Measurements from ENCODE around the gene FAM117B. TPM values are rescaled to one million over a fixed set of nuclear protein-coding genes. Genes with fewer than 3 reads are reported as not detected.

Gene FAM117B
- polyA plus RNA-seq, result 1 to 10 TPM; 2.2 to 4.7 (median 3.3) TPM

DNA sequence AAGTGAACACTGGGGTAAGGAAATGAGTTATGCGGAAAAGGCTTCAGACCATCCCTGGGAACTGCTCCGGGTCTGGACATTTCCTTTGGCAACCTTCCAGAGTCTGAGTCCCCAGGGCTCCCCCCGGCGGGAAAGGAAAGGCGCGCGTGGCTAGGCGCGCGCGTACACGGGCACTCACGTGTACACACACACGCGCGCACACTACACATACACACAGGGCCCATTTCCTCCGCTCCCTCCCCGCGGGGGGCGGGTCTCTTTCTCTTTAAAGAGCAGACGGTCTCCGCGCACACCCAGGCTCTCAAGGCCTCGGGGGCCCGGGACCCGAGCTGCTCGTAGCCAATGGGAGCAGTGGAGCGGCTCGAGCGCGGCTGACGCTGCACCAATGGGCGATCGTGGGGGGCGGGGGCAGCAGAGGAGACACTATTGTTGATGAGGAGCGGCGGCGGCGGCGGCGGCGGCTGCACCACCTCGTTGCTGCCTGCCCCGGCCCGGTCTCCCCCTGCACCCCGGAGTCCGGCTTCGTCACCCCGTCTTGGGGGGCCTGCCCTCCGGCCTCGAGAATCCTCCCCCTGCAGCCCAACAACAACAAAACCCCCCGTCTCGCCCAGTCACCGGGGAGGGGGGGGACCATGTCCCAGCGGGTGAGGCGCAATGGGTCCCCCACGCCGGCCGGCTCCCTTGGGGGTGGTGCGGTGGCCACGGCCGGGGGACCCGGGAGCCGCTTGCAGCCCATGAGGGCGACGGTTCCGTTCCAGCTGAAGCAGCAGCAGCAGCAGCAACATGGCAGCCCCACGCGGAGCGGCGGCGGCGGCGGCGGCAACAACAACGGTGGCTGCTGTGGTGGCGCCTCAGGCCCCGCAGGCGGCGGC lies at the start of gene FAM117B:
FAM117B (plus strand) TSS at position 414 of the 872 bp plus-strand sequence; CDS start at position 633, 219 bp downstream.
- H3K36me3 Mint-ChIP-seq, result no peaks in the 10 kb centered on the region
- DNase-seq, result peak; percentile 95 to 96 (median 95)
- no peaks in the 10 kb centered on the region for H3K9me3 Mint-ChIP-seq
- peak within 1 kb of the TSS; percentile 86 to 97 (median 96) for H3K27ac Mint-ChIP-seq
- H3K27me3 Mint-ChIP-seq (ENCODE audit: low read depth in 3 of 3), result peaks cover 5 to 8% (median 6%) of the 10 kb centered on the region in 3 donors
- peak within 1 kb of the TSS; percentile 96 to 98 (median 96) for H3K4me3 Mint-ChIP-seq
- peaks cover 23 to 31% of the 10 kb centered on the region in 2 donors for H3K4me1 Mint-ChIP-seq

DNA sequence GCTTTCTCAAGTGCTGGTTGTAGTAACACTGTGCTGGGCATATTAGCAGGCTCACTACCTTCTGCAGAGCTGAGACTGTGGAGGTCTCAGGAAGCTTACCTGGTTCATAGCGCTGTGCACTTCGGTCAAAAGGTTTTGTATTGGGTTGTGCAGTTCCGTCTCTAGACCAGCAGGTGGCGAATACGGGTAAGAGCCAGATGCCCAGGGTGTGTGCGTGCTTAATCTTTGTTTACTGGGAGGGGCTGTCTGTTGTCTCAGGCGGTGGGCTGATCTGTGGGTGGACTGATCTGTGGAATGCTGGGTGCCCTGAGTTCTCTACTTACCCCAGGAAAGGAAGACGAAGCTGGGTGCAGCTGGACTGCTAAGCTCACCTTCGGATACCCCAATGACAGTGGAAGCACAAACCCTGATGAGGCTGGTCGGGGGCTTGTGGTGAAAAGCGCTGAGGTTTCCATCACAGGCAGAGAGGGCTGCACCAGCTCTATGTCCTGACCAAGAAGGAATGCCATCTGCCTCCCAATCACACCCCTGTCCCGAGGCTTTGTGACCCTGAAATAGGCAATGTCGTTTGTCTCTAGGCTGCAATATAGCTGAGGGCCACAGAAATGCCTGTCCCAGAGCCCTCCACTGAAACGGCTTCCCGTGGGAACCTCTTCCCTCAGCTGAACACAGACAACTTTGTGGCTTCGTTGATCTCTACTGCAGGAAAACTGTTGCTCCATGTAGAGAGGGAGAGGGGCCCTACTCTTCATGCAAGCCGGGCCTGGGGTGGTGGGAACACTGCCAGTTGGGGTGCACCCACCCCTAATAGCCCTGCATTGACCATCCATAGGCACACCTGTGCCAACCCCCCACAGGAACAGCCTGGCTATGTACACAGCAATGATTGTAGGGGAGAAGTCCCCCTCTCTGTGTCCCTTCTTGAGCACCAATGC lies 45.9 kb upstream of the FAM117B start:
- peak; percentile 53 to 68 (median 58) for DNase-seq
- no peaks in the 10 kb centered on the region for H3K36me3 Mint-ChIP-seq
- H3K4me3 Mint-ChIP-seq, result no peak overlapping the region
- peaks cover 2 to 6% (median 6%) of the 10 kb centered on the region in 3 donors for H3K27me3 Mint-ChIP-seq (ENCODE audit: low read depth in 3 of 3)
- H3K27ac Mint-ChIP-seq, result no peak overlapping the region
- H3K4me1 Mint-ChIP-seq, result peaks cover 3 to 8% of the 10 kb centered on the region in 2 donors
- no peaks in the 10 kb centered on the region for H3K9me3 Mint-ChIP-seq

DNA sequence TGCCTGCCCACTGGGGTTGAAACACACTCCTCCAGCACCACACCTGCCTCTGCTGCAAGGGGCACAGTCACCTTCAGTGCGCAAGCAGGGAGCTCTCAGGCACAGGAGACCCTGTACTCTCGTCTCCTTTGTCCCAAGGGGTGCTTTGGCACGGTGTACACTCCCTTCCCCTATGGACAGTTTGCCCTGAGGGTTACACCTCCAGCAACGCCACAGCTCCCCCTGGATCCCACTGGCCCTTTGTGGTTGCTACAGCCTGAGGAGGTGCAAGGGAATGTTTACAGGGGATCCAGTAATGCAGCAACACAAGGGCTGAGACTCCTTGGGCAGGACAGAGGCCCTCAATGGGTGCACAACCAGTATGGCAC lies 45.2 kb upstream of the FAM117B start:
- Mint-ChIP-seq H3K4me3 (no peak overlapping the region), H3K4me1 (peaks cover 3 to 8% of the 10 kb centered on the region in 2 donors), H3K9me3 (no peaks in the 10 kb centered on the region), H3K36me3 (no peaks in the 10 kb centered on the region), H3K27ac (no peak overlapping the region), H3K27me3 (ENCODE audit: low read depth in 3 of 3) (peaks cover 2 to 7% (median 6%) of the 10 kb centered on the region in 3 donors)
- DNase-seq, result no peak

DNA sequence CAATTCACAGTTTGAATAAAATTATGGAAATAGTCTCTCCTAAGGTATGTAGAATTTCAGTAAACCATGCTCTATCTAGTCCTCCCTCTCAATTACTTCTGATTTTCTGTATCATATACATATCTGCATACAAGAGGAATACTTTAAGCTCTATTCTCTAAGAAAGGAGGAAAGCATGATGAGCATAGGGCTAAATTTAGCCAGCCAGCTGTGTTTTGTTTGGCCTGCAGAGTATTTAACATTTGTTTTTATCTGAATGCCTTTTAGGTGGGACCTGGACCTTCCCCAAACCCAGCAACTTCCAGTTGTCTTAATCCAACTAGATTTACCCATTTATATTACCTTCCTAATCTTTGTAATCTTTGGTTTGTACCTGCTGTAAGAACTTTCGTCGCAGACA lies 42.2 kb upstream of the FAM117B start:
- Mint-ChIP-seq H3K4me1 (peaks cover 3 to 8% of the 10 kb centered on the region in 2 donors), H3K9me3 (no peaks in the 10 kb centered on the region), H3K36me3 (no peaks in the 10 kb centered on the region), H3K27me3 (ENCODE audit: low read depth in 3 of 3) (peaks cover 2 to 9% (median 6%) of the 10 kb centered on the region in 3 donors), H3K27ac (no peak overlapping the region), H3K4me3 (no peak overlapping the region)
- no peak for DNase-seq

DNA sequence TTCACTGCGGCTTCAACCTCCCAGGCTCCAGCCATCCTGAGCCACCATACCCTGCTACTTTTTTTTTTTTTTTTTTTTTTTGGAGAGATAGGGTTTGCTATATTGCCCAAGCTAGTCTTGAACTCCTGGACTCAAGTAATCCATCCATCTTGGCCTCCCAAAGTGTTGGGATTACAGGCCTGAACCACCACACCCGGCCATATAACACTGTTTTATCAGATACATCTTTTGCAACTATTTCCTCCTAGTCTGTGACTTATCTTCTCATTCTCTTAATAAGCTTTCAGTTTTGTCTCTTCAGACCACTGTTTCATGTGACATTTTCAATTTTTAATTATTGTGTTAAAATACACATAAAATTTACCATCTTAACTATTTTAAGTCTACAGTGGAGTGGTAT lies 35.7 kb upstream of the FAM117B start:
- no peak overlapping the region for H3K4me3 Mint-ChIP-seq
- no peaks in the 10 kb centered on the region for H3K9me3 Mint-ChIP-seq
- no peak for DNase-seq
- H3K36me3 Mint-ChIP-seq, result no peaks in the 10 kb centered on the region
- no peak overlapping the region for H3K27ac Mint-ChIP-seq
- H3K27me3 Mint-ChIP-seq (ENCODE audit: low read depth in 3 of 3), result peaks cover 0 to 5% (median 4%) of the 10 kb centered on the region in 3 donors
- peaks cover 5 to 15% of the 10 kb centered on the region in 2 donors for H3K4me1 Mint-ChIP-seq

DNA sequence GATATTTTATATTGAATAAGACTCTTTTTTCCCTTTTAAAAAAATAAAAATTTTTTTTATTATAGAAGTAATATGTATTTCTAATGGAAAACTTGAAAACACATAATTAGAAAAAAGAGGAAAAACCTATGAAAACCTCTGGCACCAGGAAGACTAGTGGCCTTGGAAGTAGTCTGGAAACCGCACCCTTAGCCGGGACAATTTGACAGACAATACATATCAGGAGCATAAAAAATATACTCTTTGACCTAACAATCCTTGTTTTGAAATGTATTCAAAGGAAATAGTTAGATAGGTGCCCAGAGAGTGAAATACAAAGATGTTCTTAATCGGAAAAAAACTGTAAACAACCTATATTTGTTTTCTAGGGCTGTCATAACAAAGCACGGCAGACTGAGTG lies 34.9 kb upstream of the FAM117B start:
- Mint-ChIP-seq H3K4me1 (peaks cover 5 to 15% of the 10 kb centered on the region in 2 donors), H3K4me3 (no peak overlapping the region), H3K27me3 (ENCODE audit: low read depth in 3 of 3) (peaks cover 0 to 5% (median 3%) of the 10 kb centered on the region in 3 donors), H3K9me3 (no peaks in the 10 kb centered on the region), H3K36me3 (no peaks in the 10 kb centered on the region), H3K27ac (no peak overlapping the region)
- DNase-seq, result no peak

DNA sequence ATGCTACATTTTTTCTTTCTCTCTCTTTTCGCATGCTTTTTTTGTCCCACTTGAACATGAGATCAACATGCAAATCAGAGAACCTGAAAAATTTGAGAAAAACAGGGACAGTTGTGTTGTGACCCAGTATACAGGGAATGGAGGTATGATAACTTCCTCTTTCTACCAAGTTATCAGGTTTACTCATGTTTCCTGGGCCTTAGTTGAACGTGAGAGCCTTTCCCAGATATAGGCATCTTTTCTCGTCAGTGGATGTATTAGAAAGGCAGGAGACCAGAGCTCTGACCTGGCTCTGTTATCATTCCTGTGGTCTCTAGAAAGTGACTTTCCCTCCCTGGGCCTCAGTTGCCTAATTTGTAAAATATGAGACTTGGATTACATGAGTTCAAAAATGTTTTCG lies 30.1 kb upstream of the FAM117B start:
- H3K36me3 Mint-ChIP-seq, result no peaks in the 10 kb centered on the region
- no peak for DNase-seq
- H3K27ac Mint-ChIP-seq, result no peak overlapping the region
- peaks cover 0 to 9% (median 0%) of the 10 kb centered on the region in 3 donors for H3K27me3 Mint-ChIP-seq (ENCODE audit: low read depth in 3 of 3)
- H3K4me3 Mint-ChIP-seq, result no peak overlapping the region
- H3K4me1 Mint-ChIP-seq, result peaks cover 5 to 15% of the 10 kb centered on the region in 2 donors
- no peaks in the 10 kb centered on the region for H3K9me3 Mint-ChIP-seq

DNA sequence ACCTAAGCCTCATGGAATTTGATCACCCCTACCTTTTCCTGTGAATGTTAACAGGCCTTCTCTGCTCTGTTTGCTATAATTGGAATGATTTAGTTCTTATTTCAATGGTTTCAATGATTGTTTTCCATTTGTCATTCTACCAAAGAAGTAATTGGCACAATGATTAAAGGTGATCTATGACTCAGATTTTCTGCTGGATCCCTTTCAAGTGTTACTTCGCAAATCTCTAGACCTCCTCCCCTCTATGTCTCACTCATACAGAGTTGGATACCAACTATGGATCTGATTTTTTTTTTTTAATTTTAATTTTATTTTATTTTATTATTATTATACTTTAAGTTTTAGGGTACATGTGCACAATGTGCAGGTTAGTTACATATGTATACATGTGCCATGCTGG lies 29.6 kb upstream of the FAM117B start:
- no peak overlapping the region for H3K4me3 Mint-ChIP-seq

DNA sequence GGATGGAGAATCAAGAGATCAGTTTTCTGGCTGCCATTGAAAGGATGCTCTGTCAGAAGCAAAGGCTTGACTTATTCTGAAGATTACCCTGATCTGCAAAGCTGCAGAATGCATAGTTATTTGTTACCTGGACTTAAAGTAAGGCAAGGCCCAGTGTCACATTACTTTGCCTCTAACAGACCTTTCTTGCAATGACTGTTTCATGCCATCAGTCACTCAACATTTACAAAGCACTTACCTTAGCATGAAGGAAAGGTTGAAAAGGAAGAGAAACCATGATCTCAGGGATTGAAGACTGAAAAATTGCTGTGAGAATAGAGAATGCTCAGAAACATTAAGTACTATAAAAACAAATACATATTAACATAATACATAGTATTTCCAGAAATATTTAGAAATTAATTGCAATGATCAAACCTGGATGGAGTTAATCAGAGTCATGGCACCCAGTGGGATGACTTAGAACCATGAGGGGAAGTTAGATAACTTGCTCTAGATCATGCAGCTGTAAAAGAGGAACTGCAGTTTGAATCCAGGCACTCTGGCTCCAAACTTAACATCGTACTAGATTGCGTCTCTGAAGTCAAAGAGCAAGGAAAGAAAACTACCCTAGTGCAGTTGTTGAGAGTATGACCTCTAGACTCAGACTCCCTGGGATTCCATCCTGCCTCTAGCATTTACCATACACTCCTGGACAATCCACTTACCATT lies 26.5 kb upstream of the FAM117B start:
- H3K9me3 Mint-ChIP-seq, result no peaks in the 10 kb centered on the region
- no peaks in the 10 kb centered on the region for H3K36me3 Mint-ChIP-seq
- no peak overlapping the region for H3K27ac Mint-ChIP-seq
- no peak for DNase-seq
- H3K4me3 Mint-ChIP-seq, result no peak overlapping the region
- H3K4me1 Mint-ChIP-seq, result no peaks in the 10 kb centered on the region
- H3K27me3 Mint-ChIP-seq (ENCODE audit: low read depth in 3 of 3), result peaks cover 0 to 7% (median 2%) of the 10 kb centered on the region in 3 donors

More for the DNA sequence above, 29.6 kb upstream of the FAM117B start:
- Mint-ChIP-seq H3K27me3 (ENCODE audit: low read depth in 3 of 3) (peaks cover 0 to 9% (median 0%) of the 10 kb centered on the region in 3 donors), H3K36me3 (no peaks in the 10 kb centered on the region), H3K9me3 (no peaks in the 10 kb centered on the region), H3K27ac (no peak overlapping the region), H3K4me1 (peaks cover 5 to 15% of the 10 kb centered on the region in 2 donors)
- no peak for DNase-seq

DNA sequence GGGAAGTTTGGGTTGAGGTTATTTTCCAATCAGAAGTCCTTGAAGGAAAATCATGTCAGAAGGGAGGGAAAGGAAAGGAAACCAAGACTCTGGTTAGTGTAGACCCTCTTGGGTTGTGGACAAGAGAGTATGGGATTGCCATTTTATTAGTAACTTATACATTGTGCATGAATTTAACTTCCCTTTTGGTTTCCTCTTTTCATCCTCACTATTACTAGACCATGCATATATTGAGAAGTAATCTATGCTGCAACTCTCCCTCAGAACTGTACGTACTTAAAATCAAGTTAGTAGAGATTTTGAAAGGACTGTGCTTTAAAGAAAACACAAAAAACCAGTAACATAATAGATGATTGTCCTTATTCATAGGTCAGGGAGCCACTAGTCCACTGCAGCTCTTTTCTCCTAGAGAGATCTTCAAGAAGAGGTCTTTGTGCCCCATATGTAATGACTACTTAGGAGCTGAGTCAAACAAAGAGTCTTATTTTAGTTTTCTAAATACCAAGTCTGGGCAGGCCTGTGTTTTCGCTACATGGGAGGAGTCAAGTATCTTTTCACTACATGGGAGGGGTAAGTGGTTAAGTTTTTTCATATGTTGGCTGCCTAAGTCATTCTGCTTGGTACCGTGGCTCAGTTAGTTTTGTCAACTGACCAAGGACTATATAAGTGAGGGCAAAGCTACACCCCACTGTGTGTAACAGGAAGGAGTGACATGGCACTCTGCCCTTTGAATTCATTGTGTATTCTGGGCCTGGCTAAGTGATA lies 25.2 kb upstream of the FAM117B start:
- no peaks in the 10 kb centered on the region for H3K4me1 Mint-ChIP-seq
- peaks cover 0 to 7% (median 2%) of the 10 kb centered on the region in 3 donors for H3K27me3 Mint-ChIP-seq (ENCODE audit: low read depth in 3 of 3)
- no peak overlapping the region for H3K27ac Mint-ChIP-seq
- no peaks in the 10 kb centered on the region for H3K9me3 Mint-ChIP-seq
- no peak overlapping the region for H3K4me3 Mint-ChIP-seq
- no peak for DNase-seq
- no peaks in the 10 kb centered on the region for H3K36me3 Mint-ChIP-seq

DNA sequence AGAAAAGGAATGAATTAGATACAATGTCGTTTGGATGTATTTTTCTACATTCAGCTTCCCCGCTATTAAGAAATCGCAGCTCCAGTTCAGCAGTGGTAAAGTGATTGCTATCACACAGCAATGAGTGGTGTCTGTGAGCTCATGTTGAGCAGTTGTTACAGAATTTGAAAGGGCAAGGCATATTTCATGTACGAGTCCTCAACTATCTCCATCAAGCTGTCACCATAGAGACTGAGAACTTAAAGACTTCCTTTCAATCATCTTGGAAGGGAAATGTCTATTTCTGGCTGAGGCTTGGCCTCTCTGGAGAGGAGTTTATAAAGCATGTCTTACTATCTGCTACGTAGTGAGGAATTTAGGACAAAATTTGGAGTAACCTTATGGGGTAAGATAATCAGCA lies 24.4 kb upstream of the FAM117B start:
- Mint-ChIP-seq H3K9me3 (no peaks in the 10 kb centered on the region), H3K27me3 (ENCODE audit: low read depth in 3 of 3) (peaks cover 0 to 7% (median 2%) of the 10 kb centered on the region in 3 donors), H3K4me1 (no peaks in the 10 kb centered on the region), H3K27ac (no peak overlapping the region), H3K36me3 (no peaks in the 10 kb centered on the region), H3K4me3 (no peak overlapping the region)
- no peak for DNase-seq

DNA sequence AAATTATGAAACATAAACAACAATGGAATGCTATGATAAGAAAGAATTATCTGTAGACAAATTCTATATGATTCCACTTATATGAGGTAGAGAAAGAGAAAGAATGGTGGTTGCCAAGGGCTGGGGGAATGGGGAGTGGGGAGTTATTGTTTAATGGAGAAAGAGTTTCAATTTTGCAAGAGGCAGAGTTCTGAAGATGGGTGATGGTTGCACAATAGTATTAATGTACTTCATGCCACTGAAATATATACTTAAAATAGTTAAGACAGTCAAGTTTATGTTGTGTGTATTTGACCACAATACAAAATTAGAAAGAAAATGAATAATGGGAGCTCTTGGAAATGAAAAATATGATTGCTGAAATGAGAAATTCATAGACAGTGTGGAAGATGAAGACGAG lies 22.6 kb upstream of the FAM117B start:
- no peaks in the 10 kb centered on the region for H3K9me3 Mint-ChIP-seq
- no peaks in the 10 kb centered on the region for H3K36me3 Mint-ChIP-seq
- peaks cover 0 to 7% (median 2%) of the 10 kb centered on the region in 3 donors for H3K27me3 Mint-ChIP-seq (ENCODE audit: low read depth in 3 of 3)
- no peaks in the 10 kb centered on the region for H3K4me1 Mint-ChIP-seq
- DNase-seq, result no peak
- H3K4me3 Mint-ChIP-seq, result no peak overlapping the region
- H3K27ac Mint-ChIP-seq, result no peak overlapping the region

DNA sequence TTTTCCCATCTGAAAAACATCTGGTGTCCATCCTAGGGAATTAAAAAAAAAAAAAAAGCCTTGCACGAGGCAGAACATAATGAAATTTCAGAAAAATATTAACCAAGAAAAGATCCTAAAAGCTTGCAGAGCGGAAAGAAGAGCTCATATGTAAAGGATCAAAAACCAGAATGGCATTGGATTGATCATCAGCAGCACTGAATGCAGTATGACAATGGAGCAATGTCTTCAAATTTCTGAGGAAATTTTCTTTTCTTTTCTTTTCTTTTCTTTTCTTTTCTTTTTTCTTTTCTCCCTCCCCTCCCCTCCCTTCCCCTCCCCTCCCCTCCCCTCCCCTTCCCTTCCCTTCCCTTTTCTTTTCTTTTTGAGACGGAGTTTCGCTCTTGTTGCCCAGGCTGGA lies 21.3 kb upstream of the FAM117B start:
- H3K9me3 Mint-ChIP-seq, result no peaks in the 10 kb centered on the region
- no peak overlapping the region for H3K27ac Mint-ChIP-seq
- no peak for DNase-seq
- no peaks in the 10 kb centered on the region for H3K36me3 Mint-ChIP-seq
- H3K4me3 Mint-ChIP-seq, result no peak overlapping the region
- H3K4me1 Mint-ChIP-seq, result no peaks in the 10 kb centered on the region
- peaks cover 0 to 3% (median 3%) of the 10 kb centered on the region in 3 donors for H3K27me3 Mint-ChIP-seq (ENCODE audit: low read depth in 3 of 3)
